Loucy (cell line): ENCODE data around the gene IGFN1.

Source experiments
- H2AFZ ChIP-seq: fragments of 200-600 bp; sonication (generic); 2 replicates; pipeline ENCODE4 v1.6.0; 2016; ENCODE audit warnings: antibody characterized with exemption, mild to moderate bottlenecking, low read length, moderate library complexity
- H3F3A ChIP-seq: fragments of 200-600 bp; 2 replicates; pipeline ENCODE4 v1.6.0; 2016; ENCODE audit warnings: antibody characterized with exemption, low read depth, mild to moderate bottlenecking
- H3K27me3 ChIP-seq: fragments of 200-600 bp; sonication (generic); 2 replicates; pipeline ENCODE4 v1.6.1; 2014; ENCODE audit warnings: low read length, mild to moderate bottlenecking; ENCODE audit not compliant: insufficient read depth, poor library complexity, severe bottlenecking
- H3K36me3 ChIP-seq: fragments of 200-600 bp; sonication (generic); 2 replicates; pipeline ENCODE4 v1.6.1; 2016; ENCODE audit warnings: low read length; ENCODE audit not compliant: insufficient read depth
- H3K4me1 ChIP-seq: fragments of 200-600 bp; sonication (generic); 2 replicates; pipeline ENCODE4 v1.5.1; 2014; ENCODE audit warnings: low read length, mild to moderate bottlenecking; ENCODE audit not compliant: insufficient read depth, poor library complexity, severe bottlenecking
- H3K4me2 ChIP-seq: fragments of 200-600 bp; sonication (generic); 2 replicates; pipeline ENCODE4 v1.6.0; 2014; ENCODE audit warnings: antibody characterized with exemption, low read length, low read depth, mild to moderate bottlenecking; ENCODE audit not compliant: poor library complexity, severe bottlenecking
- H3K4me3 ChIP-seq: fragments of 200-600 bp; sonication (generic); 2 replicates; pipeline ENCODE4 v1.5.1; 2014; ENCODE audit warnings: low read length, mild to moderate bottlenecking, mixed read lengths; ENCODE audit not compliant: poor library complexity, severe bottlenecking
- H3K79me2 ChIP-seq: fragments of 200-600 bp; sonication (generic); 2 replicates; pipeline ENCODE4 v1.6.1; 2014; ENCODE audit warnings: low read length; ENCODE audit not compliant: insufficient read depth
- H3K9ac ChIP-seq: fragments of 200-600 bp; sonication (generic); 2 replicates; pipeline ENCODE4 v1.6.0; 2014; ENCODE audit warnings: mild to moderate bottlenecking, low read depth, low read length, moderate library complexity; ENCODE audit not compliant: poor library complexity, severe bottlenecking
- H3K9me2 ChIP-seq: fragments of 200-600 bp; sonication (generic); replicated peaks from 2 replicates; pipeline ENCODE4 v1.6.1; 2016; ENCODE audit warnings: low read depth, low read length, mixed read lengths
- H3K9me3 ChIP-seq: fragments of 200-600 bp; sonication (generic); 2 replicates; pipeline ENCODE4 v1.6.1; 2014; ENCODE audit warnings: mild to moderate bottlenecking, antibody characterized with exemption, low read length, low read depth; ENCODE audit not compliant: insufficient read depth
- H4K20me1 ChIP-seq: fragments of 200-600 bp; sonication (generic); 2 replicates; pipeline ENCODE4 v1.6.0; 2014; ENCODE audit warnings: antibody characterized with exemption, low read length, mild to moderate bottlenecking; ENCODE audit not compliant: insufficient read depth, poor library complexity, severe bottlenecking
- EZH2phosphoT487 ChIP-seq: fragments of 200-600 bp; IDR thresholded peaks from 2 replicates; pipeline ENCODE4 v1.6.1; 2018; ENCODE audit warnings: antibody characterized with exemption, mild to moderate bottlenecking, moderate library complexity, borderline replicate concordance
- TF ChIP-seq, protein P1 (sequence below): fragments of 200-600 bp; sonication (generic); conservative IDR thresholded peaks from 2 replicates; pipeline ENCODE4 v1.5.1; 2014; ENCODE audit warnings: mild to moderate bottlenecking, antibody characterized with exemption, low read length

IGFN1 gene

GRCh38 chr1:201167041-201167991, 23.3 kb upstream of the IGFN1 start:
- H3F3A ChIP-seq: no peaks in the 10 kb centered on the region
- H3K36me3 ChIP-seq: no peaks in the 10 kb centered on the region
- peaks cover 5% of the 10 kb centered on the region for H3K27me3 ChIP-seq
- H3K4me1 ChIP-seq: no peaks in the 10 kb centered on the region
- H3K9ac ChIP-seq: no peak overlapping the region
- H3K4me3 ChIP-seq: no peak overlapping the region
- no peaks in the 10 kb centered on the region for H3K9me2 ChIP-seq
- no peak overlapping the region for H3K4me2 ChIP-seq
- no peaks in the 10 kb centered on the region for H3K79me2 ChIP-seq
- TF ChIP-seq EZH2phosphoT487: no peak
- TF ChIP-seq, protein P1, sequence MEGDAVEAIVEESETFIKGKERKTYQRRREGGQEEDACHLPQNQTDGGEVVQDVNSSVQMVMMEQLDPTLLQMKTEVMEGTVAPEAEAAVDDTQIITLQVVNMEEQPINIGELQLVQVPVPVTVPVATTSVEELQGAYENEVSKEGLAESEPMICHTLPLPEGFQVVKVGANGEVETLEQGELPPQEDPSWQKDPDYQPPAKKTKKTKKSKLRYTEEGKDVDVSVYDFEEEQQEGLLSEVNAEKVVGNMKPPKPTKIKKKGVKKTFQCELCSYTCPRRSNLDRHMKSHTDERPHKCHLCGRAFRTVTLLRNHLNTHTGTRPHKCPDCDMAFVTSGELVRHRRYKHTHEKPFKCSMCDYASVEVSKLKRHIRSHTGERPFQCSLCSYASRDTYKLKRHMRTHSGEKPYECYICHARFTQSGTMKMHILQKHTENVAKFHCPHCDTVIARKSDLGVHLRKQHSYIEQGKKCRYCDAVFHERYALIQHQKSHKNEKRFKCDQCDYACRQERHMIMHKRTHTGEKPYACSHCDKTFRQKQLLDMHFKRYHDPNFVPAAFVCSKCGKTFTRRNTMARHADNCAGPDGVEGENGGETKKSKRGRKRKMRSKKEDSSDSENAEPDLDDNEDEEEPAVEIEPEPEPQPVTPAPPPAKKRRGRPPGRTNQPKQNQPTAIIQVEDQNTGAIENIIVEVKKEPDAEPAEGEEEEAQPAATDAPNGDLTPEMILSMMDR: no peak
- no peak overlapping the region for H2AFZ ChIP-seq
- no peaks in the 10 kb centered on the region for H4K20me1 ChIP-seq
- H3K9me3 ChIP-seq: no peaks in the 10 kb centered on the region

DNA sequence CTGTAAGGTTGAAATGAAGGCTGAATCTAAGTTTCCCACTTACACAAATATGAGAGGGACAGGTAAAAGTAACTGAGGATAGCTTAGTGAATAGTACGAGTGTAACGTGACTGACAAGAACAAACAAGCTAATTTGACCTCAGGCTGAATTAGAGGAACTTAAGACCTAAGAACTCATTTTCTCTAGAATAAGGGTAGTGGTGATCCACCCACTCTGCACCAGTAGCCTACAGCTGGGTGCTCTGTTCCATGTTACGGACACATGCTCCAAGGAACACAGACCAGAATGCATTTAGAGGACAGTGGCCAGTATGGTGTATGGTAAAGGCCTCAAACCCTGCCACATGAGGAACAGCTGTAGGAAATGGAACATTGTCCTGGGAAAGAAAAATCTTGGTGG, 21.4 kb upstream of the IGFN1 start:
- Histone ChIP-seq H3K79me2 (no peaks in the 10 kb centered on the region), H3K27me3 (peaks cover 5% of the 10 kb centered on the region), H4K20me1 (no peaks in the 10 kb centered on the region), H3K9me3 (no peaks in the 10 kb centered on the region), H3K4me3 (no peak overlapping the region), H3K4me1 (no peaks in the 10 kb centered on the region), H3K9me2 (no peaks in the 10 kb centered on the region), H3K9ac (no peak overlapping the region), H3K4me2 (no peak overlapping the region), H3K36me3 (no peaks in the 10 kb centered on the region), H3F3A (no peaks in the 10 kb centered on the region), H2AFZ (no peak overlapping the region)
- no peak for TF ChIP-seq EZH2phosphoT487
- TF ChIP-seq, protein P1: no peak

GRCh38 chr1:201169971-201170532, 20.6 kb upstream of the IGFN1 start:
- TF ChIP-seq, protein P1: no peak
- H2AFZ ChIP-seq: no peak overlapping the region
- peaks cover 5% of the 10 kb centered on the region for H3K27me3 ChIP-seq
- H3K36me3 ChIP-seq: no peaks in the 10 kb centered on the region
- no peaks in the 10 kb centered on the region for H4K20me1 ChIP-seq
- H3F3A ChIP-seq: no peaks in the 10 kb centered on the region
- H3K9ac ChIP-seq: no peak overlapping the region
- no peaks in the 10 kb centered on the region for H3K4me1 ChIP-seq
- no peaks in the 10 kb centered on the region for H3K9me3 ChIP-seq
- peak overlapping the region; percentile 67 for H3K4me2 ChIP-seq
- no peak overlapping the region for H3K4me3 ChIP-seq
- no peaks in the 10 kb centered on the region for H3K9me2 ChIP-seq
- no peaks in the 10 kb centered on the region for H3K79me2 ChIP-seq
